Measurements from ENCODE around the gene C11orf91.
"Not testable (repeated sequence)": the region's sequence is repeated elsewhere in the genome, so short reads cannot be mapped to it uniquely, and the experiment has no call there.

Gene C11orf91, protein sequence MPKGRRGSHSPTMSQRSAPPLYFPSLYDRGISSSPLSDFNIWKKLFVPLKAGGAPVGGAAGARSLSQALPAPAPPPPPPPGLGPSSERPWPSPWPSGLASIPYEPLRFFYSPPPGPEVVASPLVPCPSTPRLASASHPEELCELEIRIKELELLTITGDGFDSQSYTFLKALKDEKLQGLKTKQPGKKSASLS

DNA sequence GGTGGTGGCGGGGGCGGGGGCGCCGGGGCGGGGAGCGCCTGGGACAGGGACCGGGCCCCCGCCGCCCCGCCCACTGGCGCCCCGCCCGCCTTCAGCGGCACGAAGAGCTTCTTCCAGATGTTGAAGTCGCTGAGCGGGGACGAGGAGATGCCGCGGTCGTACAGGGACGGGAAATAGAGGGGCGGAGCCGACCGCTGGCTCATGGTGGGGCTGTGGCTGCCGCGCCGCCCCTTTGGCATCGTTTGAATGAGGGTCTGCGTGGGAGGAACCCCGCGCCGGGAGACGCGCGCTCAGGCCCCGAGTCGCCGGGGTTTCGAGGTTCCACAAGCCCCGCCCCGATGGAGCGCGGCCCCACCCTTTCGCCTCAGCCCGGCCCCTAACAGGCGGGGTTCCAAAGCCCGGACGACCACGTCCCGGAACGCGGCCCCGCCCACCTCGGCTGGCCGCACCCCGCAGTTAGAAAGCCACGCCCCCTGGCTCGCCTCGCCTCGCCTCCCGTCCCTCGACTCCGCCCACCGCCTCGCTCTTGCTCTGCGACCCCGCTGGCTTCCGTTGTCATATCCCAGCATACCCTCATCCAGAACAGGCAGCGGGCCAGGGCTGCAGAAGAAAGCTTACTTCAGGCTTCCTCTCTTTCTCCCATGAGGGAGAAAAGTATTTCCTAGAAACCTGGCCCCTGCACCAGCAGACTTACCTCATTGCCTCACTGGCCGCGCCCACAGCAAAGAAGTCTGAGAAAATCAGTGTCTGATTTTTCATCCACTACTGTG, at the start of gene C11orf91:
C11orf91 (minus strand) TSS at position 325 of the 770 bp plus-strand sequence; CDS start at position 239, 86 bp downstream.
- DNase-seq, result peak; percentile 97 to 99

DNA sequence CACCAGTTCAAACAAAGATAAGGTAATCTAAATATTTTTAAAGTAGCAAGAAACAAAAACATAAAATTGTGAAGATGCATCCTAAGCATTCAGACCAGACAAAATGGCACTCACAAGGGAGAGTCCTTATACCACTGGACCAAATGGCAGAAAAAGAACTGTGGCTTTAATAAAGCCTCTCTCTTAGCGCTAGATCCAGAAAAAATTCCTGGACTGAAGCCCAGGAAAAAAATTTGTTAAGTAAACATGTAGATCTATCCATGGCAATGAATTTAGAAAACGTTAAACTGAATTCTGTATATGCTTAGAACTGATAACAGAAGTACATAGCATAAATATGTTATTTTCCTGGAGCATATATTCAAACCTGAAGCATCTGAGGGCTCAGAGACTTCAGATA, 47.4 kb upstream of the C11orf91 start:
- DNase-seq, result peak; percentile 18 to 69

DNA sequence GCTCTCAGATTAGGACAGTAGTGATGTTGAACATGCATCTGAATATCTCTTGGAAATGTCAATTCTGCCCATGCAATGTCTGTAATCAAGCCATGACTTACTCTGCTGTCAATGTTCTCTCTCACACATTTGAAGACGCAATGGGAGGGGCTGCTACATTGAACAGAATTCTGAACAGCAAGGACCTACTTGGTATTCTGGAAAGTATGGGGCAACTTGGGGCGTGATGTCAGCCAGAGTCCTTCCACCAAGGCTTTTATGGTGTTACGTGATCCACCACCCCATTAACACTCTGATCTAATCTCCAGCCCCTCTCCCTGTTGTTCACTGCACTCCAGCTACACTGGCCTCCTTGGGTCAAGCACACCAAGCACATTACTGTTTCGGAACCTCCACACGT, 42.7 kb upstream of the C11orf91 start:
- DNase-seq, result no peak

DNA sequence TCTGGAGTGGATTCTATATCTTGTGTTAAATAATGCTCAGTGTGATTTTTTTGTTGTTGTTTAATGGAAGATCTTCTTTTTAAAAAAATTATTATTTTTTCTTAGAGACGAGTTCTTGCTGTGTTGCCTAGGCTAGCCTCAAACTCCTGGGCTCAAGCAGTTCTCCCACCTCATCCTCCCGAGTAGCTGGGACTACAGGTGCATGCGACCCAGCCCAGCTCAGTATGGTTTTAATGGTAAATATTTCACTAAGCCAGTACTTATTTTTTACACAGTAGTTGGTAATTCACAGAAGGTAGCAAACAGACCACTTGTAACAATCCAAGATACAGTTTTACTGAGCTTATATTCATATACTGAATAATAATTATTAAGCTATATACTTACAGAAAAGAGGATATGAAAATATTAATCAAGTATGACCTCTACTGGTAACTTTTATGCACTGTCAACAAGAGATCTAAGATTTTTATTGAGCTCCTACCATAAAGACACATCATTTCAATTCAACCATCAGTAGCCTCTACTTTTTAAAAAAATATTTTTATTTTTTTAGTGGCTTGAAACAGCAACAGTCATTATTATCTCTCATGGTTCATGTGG, 41.7 kb upstream of the C11orf91 start:
- DNase-seq, result peak in 1 of 2 experiments; percentile 51

DNA sequence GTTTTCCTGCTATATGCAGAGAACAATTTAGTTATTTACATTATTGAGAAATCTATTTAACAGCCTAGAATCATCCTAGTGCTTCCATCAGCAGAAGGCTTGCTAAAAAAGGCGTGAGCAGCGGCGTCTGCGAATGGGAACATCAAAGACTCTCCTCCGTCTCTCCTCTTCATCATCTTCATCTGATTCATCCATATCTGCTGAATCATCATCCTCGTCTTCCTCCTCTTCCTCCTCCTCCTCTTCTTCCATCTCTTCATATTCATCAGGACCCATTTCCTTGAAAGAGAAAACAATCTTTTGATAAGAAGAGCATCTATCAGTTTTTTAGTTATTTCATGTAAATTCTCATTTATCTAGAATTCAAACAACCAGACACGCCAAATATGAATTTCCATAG, 41.2 kb upstream of the C11orf91 start:
- no peak for DNase-seq

DNA sequence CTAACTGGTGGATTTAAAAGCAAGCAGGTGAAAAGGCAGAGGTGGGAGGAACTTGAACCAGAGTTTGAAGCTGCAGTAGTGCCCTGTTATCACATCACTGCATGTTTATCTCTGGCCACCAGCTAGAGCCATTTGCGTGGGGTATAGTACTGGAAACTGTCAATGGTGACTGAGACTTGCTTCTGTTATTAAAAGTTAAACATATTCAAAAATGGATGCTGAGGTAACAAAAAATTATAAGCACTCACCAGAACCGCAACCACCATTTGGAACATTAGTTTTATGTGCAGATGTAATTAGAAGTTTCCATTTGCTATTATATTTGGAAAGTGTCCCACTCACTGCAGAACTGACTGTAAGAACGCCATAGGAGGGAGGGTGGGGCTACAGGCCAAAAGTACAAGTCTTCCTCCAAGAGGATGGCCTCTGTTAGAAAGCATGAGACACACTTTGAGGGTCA, 36.8 kb upstream of the C11orf91 start:
- no peak for DNase-seq

DNA sequence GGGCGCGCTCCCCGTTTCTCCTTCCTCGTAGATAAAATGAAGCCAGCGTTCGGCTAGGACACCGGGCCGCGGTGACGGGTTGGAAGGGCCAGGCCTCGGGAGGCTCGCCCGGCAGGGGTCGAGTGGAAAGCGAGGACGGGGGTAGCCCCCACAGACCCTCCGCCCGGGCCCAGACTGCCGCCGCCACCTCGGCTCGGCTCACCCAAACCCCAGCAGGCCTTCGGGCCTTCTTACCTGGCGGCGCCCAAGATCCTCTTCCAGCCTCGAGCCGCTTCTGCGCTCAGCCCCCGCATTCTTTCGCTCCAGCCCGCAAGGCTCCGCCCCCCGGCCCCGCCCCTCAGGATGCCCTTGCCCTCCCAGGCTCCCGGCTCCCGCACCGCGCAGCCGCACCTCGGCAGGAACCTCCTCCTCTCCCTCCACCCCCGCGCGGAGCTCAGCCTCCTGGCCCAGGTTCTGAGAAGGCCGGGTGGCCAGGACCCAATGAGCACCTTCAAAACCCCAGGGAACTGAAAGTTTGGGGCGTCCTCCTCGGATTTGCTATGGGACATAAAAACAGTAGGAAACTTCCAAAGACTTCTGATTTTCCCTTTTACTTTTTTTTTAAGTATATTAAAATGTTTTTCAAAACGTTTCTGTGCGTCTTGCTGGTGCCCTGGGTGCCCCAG, 35.7 kb upstream of the C11orf91 start, which contains the start of gene CD59:
CD59 (minus strand) TSS at position 276 of the 665 bp plus-strand sequence. CDS start 13,978 bp downstream, outside the sequence.
- peak; percentile 68 to 90 for DNase-seq

DNA sequence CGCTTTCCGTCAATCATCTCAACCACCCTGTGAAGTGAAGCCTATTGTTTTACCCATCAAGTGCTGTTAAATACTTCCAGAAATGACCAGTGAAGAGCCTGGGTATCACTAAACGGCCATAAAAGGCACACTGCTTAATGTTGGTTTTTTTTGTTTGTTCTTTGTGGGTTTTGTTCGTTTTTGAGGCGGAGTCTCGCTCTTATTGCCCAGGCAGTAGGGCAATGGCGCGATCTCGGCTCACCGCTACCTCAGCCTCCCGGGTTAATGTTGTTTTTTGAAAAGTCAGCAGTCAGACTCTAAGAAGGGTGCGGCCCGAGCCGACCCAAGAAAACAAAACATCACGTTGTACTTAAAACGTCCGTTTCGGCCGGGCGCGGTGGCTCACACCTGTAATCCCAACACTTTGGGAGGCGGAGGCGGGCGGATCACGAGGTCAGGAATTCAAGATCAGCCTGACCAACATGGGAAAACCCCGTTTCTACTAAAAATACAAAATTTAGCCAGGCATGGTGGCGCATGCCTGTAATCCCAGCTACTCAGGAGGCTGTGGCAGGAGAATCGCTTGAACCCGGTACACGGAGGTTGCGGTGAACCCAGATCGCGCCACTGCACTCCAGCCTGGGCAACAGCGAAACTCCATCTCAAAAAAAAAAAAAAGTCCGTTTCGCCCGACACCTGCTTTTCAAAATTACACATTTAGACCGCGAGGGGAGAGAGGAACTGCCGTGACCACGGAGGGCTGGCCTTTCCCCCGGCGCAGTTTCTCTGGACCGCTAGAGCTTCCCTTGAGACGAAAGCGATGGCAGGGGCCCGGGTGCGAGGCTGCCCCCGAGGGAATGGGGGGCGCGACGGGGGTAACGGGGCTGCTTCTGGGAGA, 34.9 kb upstream of the C11orf91 start:
- DNase-seq, result no peak

DNA sequence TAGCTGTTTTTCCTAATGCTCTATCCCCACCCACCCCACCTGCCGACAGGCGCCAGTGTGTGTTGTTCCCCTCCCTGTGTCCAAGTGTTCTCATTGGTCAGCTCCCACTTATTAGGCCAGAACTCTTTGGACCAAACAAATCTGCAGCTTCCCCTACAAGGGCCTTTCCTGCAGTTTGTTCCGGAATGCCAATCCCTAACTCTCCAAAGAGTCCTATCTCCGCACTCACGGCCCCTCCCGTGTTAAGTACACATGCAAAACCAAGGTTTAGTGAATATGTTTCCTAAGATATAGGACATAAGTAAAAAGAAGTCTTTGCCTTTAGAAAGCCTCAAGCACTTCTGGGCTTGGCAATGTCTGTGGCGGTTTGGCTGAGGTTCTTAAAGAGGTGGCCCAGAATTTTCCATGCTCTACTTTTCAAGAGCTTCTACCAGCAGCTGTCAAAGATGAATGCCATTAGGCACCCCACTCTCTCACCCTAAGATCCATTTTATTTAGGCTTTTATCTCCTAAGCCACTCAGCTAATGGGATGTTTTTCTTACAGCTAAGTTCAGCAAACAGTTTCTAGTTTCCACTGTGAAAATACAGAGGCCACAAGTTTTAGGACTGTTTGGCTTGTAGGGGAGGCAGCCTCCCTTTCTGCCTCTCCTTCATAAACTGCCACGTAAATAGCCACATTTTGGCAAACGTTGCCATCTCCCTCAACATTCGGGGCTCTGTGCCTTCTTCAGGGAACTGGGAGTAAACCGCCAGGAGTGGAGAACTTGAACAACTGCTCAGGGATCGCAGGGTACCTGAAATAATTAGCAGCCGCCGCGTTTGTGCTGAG, 34.0 kb upstream of the C11orf91 start:
- DNase-seq, result peak; percentile 25

DNA sequence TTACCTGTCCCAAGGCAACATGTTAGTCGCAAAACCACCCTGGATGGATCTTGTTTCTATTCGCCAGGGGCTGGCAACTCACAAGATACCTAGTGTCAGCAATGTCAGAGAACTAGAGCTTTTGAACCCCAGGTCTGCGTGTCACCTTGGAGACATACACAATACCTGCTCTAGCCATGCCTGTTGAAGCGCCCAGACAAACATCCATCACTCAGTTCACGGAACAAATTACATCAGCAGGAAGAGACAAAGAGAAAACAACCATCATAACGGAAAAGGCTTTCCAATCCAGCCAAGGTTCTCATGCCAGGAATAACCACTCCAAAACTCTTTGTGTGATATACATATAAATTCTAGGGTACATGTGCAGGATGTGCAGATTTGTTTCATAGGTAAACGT, 33.4 kb upstream of the C11orf91 start:
- DNase-seq, result no peak

DNA sequence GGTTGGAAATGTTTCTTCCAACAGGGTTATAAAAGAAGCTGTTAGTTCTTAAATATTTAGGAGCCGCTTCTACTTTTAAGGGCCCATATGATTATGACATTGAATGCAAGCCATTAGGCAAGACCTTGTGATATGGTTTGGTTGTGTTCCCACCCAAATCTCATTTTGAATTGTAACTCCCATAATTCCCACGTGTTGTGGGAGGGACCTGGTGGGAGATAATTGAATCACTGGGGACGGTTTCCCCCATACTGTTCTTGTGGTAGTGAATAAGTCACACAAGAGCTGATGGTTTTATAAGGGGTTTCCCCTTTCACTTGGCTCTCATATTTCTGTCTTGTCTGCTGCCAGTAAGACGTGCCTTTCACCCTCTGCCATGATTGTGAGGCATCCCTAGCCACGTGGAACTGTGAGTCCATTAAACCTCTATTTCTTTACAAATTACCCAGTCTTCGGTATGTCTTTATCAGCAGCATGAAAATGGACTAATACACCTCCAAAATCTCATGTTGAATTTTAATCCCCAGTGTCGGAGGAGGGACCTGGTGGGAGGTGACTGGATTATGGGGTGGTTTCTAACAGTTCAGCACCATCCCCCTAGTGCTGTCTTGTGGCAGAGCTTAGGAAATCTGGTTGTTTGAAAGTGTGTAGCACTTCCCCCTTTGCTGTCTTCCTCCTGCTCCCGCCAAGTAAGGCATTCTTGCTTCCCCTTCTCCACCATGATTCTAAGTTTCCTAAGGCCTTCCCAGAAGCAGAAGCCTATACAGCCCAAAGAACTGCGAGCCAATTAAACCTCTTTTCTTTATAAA, 31.3 kb upstream of the C11orf91 start:
- no peak for DNase-seq

DNA sequence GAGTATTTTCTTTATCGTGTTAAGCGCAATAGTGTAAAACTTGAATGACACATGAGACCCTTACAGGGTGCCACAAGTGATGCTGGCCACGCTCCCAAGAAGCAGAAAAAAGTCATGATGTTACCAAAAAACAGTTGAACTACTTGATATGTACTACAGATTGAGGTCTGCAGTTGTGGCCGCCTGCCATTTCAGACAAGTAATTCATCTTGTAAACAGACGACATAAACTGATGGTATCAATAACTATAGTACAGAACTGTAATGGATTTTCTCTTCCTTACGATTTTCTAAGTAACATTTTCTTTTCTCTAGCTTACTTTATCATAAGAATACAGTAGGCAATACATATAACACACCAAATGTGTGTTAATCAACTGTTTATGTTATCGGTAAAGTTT, 30.1 kb upstream of the C11orf91 start:
- DNase-seq, result no peak

DNA sequence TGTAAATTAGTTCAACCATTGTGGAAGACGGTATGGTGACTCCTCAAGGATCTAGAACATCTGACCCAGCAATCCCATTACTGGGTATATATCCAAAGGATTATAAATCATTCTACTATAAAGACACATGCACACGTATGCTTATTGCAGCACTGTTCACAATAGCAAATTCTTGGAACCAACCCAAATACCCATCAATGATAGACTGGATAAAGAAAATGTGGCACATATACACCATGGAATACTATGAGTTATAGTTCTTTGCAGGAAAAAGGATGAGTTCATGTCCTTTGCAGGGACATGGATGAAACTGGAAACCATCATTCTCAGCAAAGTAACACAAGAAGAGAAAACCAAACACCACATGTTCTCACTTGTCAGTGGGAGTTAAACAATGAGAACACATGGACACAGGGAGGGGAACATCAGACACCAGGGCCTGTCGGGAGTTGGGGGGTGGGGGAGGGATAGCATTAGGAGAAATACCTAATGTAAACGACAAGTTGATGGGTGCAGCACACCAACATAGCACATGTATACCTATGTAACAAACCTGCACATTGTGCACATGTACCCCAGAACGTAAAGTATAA, 28.5 kb upstream of the C11orf91 start:
- DNase-seq, result not testable (repeated sequence)

DNA sequence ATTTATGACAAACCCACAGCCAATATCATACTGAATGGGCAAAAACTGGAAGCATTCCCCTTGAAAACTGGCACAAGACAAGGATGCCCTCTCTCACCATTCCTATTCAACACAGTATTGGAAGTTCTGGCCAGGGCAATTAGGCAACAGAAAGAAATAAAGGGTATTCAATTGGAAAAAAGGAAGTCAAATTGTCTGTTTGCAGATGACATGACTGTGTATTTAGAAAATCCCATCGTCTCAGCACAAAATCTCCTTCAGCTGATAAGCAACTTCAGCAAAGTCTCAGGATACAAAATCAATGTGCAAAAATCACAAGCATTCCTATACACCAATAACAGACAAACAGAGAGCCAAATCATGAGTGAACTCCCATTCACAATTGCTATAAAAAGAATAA, 26.9 kb upstream of the C11orf91 start:
- not testable (repeated sequence) for DNase-seq

DNA sequence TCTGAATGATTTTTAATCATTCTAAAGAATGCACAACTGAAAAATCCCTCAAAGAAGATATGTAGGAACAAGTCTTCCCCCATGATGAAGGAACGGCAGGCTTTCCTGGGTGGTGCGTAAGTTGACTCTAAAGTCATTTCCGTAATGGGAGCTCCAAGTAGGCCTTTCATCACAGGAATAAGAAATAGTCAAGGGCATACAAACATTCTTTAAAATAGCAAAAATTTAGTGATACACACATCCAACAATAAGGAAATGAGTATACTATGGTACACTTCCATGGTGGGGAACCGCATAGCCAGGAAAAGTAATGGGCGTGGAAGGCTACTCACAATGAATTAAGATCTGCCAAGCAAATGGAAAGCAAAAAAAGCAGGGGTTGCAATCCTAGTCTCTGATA, 24.9 kb upstream of the C11orf91 start:
- DNase-seq, result no peak

DNA sequence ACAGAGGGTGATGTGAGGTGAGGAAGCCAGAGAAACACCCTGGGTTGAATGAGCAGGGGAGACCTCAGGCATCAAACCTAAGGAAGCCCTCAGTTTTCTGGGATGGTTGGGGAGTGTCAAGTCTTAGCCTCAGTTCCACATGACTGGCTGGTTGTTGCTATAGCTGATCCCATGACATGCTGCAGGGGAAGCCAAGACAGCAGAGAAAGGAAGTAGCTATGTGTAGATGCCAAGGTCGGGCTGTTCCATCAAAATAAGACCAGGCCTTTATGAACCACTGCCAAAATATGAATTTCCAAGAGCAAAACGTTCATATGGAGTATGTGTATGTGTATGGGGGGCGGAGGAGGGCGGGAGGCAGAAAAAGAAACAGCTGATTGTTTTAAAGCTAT, 24.0 kb upstream of the C11orf91 start:
- peak; percentile 40 to 88 for DNase-seq

DNA sequence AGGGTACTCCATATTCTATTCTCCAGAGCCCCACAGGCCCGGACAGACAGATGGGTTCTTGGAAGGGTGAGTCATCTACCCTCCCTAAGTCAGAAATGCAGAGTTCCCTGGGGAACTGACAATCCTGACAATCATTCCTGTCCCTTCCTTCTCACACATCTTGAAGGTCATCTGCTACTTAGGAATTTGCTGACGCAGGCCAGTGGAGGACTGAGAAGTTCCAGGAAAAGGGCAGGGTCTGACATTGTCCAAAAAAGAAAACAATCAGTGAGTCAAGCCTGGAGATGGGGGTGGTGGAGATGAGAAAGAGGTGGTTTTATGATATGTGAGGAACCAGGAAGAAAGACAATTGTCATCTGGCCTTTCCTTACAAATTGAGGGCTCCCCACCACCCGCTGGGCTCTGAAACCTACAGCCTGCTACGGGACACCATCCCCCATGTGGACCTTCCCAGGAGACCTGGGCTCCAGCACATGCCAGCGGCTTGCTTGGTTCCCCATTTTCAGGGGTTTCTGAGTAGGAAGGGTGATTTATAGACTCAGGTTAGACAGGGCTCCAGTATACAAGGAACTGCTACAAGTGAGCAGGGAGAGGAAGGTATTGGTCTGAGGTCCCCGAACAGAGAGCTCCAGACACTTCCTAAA, 22.7 kb upstream of the C11orf91 start:
- DNase-seq, result peak in 1 of 2 experiments; percentile 64

DNA sequence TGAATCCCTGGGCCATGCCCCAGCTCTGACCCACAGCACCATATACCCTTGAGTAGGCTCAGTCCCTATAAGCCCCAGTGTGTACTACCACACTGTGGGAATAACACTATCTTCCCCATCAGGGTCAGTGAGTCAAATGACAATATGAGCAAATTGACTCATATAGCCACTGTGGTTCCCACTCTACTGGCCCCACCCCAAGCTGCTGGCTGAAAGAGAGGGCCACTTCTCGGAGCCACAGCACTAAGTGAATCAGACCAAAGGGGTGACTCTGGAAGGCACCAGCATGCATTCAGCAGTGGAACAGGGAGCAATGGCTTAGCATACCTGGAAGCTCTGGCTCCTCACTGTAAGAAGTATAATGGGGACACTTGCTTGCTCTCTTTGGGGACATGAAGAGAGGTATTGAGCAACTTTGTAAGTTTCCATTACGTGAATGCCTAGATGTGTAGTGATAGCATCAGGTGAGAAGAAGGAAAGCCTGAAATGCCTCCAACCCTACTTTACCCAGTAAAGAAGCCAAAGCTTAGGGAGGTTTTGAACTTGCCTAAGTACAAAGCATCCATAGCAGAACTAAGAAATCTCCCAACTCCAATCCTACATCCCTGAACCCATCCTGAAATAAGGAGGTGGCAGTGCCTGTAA, 22.1 kb upstream of the C11orf91 start:
- DNase-seq, result no peak

DNA sequence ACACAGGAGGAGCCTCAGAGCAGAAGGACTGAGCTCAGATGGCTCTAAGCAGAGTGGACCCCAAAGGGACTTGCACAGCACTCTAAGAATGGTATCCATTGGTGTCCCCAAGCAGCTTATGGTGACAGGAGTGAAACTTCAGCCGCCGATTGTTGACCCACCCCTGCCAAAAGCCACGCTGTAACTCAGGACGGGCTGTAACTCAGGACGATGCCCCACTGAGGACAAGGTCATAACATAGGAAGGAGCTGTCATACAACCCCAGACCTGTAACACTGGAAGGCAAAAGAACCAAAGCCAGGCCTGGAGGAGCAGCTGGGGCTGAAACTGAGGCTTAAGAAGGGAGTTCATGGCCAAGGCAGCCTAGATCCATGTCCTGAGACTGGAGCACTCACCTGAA, 21.4 kb upstream of the C11orf91 start:
- no peak for DNase-seq
